Measurements from ENCODE around the gene MUC5B.
A peak's percentile ranks its signal among the peaks of the same experiment; 100 is the strongest.
"Not testable (repeated sequence)": the region's sequence is repeated elsewhere in the genome, so short reads cannot be mapped to it uniquely, and the experiment has no call there.

Gene MUC5B

GRCh38 chr11:1252371-1253102, 29.7 kb downstream of the MUC5B start:
- DNase-seq: no peak

DNA sequence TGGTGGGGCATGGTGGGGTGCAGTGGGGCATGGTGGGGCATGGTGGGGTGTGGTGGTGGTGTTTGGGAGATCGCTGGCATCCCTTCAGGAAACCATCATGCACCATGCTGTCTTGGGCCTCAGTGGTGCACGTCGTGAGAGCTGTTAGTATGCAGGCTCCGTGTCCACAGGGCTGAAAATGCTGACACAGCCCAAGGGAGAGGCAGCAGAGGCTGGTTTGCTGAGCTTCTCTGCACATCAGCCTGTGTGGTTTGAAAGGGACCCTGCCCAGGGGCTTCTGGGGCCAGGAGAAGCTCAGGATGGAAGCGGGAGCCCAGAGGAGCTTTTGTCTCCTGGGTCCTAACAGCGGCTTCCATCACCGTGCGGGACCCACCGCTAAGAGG, 30.2 kb downstream of the MUC5B start:
- DNase-seq: no peak

GRCh38 chr11:1254086-1254648, 31.3 kb downstream of the MUC5B start:
- DNase-seq: no peak

DNA sequence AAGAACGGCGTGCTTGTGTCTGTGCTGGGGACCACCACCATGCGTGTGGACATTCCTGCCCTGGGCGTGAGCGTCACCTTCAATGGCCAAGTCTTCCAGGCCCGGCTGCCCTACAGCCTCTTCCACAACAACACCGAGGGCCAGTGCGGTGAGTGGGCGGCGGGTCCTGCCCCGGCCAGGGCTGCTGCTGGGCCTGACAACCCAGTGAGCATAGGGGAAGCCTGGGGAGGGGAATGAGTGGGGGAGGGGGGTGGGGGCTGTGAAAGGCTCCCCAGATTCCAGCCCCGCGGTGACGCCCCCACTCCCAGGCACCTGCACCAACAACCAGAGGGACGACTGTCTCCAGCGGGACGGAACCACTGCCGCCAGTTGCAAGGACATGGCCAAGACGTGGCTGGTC, 31.9 kb downstream of the MUC5B start:
- DNase-seq: no peak

DNA sequence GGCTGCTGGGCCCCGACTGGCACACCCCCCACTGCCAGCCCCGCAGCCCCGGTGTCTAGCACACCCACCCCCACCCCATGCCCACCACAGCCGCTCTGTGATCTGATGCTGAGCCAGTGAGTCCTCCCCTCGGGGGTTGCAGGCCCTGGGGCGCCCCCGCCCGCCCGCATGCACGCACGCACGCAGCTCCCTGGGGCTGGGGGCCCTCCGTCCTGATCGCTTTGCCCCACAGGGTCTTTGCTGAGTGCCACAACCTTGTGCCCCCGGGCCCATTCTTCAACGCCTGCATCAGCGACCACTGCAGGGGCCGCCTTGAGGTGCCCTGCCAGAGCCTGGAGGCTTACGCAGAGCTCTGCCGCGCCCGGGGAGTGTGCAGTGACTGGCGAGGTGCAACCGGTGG, 32.3 kb downstream of the MUC5B start:
- DNase-seq: no peak

GRCh38 chr11:1256257-1257045, 33.6 kb downstream of the MUC5B start:
- no peak for DNase-seq

GRCh38 chr11:1257366-1257765, 34.5 kb downstream of the MUC5B start:
- no peak for DNase-seq

DNA sequence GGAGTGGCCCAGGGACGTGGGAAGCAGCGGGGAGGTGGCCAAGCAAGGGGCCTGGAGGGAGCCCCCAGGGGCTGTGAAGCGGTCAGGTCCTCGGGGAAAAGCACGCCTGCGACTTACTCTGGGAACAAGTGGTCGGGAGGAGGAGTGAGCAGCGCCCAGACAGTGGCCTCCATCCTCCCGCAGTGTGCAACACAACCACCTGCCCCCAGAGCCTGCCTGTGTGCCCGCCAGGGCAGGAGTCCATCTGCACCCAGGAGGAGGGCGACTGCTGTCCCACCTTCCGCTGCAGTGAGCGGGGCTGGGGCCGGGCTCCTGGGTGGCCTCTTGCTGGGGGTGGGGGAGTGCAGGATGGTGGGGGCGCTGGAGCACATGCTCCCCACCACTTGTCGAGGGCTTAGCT, 35.0 kb downstream of the MUC5B start:
- no peak for DNase-seq

DNA sequence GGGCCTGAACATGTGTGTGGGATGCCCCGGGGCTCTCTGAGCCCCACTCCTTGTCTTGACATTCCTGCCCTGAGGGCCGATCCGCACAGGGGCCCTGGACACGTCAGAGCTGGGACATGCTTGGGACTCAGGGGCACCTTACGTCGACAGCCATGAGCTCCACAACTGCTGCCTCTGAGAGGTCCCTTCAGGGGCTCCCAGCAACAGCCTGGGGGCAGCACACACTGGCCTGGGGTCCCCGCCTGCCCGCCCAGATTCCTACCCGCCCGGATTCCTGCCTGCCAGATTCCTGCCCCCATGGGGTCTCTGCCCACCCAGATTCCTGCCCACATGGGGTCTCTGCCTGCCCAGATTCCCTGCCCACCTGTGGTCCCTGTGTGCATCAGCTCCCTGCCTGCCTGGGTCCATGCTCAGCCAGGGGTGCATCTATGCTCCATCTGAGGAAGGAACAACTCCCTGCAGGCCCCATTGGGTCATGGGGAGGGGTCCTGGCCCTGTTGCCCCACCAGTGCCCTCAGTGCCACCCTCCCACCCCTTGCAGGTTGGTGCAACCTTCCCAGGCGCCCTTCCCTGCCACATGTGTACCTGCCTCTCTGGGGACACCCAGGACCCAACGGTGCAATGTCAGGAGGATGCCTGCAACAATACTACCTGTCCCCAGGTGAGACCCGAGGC, 35.7 kb downstream of the MUC5B start:
- DNase-seq: no peak

- DNase-seq: no peak
Measured at GRCh38 chr11:1259076-1259461, 36.2 kb downstream of the MUC5B start.

- DNase-seq: no peak
Measured at GRCh38 chr11:1259561-1259960, 36.7 kb downstream of the MUC5B start.

DNA sequence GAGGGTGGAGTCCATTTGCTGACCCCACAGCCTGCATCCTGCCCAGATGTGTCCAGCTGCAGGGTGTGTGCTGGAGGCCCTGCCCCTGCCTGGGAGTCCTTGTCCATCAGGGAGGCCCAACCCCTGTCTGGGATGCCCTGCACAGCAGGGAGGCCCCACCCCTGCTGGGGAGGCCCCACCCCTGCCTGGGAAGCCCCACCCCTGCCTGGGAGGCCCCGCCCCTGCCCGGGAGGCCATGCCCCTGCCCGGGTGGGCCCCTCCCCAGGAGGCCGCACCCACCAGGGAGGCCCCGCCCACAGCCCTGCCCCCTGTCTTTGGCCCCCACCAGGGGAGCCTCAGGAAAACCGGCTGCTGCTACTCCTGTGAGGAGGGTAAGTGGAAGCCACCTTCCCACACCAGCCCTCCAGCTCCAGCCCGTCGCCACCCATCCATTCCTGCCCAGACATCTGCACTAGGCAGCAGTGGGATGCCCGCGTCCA, 37.2 kb downstream of the MUC5B start:
- DNase-seq: no peak

GRCh38 chr11:1260620-1261019, 37.8 kb downstream of the MUC5B start:
- no peak for DNase-seq

DNA sequence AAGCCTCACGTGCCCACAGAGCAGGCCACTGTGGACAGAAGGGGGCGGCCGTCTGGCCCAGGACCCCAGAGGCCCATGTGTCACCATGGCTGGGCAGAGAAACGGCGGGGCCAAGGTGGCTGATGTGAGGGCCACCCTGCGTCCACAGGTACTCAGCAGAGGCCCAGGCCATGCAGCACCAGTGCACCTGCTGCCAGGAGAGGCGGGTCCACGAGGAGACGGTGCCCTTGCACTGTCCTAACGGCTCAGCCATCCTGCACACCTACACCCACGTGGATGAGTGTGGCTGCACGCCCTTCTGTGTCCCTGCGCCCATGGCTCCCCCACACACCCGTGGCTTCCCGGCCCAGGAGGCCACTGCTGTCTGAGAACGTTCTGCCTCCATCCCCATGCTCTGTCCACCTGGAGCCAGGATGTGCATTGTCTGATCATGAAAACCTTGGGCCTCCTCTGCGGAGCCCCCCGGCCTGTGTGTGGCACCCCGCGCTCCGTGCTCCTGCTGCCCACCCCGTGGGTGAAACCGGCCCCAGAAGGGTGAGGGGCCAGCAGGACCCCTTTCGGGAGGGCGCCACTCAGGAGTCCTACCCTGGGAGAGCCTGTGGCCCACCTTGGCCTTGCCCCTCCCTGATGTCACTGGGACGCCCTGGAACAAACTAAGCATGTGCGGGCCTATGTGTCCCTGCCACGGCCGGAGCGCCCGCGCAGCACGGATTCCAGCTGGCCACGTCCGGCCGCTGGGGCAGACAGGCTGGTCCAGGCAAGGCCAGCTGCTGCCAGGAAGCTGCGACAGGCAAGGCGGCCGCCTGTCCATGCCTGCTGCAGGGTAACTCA, 38.6 kb downstream of the MUC5B start:
- no peak for DNase-seq

DNA sequence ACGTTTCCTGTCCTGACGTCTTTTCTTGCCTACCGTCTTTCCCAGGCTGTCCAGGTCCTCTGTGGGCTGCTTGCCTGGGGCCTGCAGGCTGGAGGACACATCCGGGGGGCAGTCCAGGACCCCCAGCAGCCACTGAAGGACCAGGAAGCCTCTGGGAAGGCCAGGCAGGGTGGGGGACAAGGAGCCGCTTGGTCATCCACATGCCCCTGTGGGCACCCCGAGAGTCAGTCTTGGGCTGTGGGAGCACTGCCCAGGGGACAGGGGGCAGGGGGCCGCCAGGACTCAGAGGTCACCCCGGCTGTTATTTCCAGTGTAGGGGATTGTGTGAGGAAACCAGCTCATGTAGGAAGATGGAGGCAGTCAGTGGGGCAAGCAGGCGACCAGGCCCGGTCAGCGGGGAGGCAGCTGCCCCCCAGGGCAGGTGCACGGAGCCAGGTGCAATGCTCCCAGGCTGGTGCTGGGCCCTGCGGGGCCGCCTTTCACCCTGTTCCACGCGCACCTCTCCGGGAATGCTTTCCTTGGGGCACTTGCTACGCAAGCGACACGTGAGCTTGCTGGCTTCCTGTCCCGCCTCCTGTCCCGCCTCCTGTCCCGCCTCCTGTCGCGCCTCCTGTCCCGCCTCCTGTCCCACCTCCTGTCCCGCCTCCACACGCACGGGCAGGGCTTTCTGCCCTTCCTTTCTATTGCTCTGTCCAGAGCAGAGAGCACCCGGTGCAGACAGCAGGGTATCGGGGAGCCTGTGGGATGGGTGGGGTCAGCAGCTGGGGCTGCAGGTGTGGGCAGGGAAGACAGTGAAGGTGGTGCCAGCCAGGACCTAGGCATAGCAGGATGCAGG, 39.5 kb downstream of the MUC5B start:
- peak; percentile 88 for DNase-seq

DNA sequence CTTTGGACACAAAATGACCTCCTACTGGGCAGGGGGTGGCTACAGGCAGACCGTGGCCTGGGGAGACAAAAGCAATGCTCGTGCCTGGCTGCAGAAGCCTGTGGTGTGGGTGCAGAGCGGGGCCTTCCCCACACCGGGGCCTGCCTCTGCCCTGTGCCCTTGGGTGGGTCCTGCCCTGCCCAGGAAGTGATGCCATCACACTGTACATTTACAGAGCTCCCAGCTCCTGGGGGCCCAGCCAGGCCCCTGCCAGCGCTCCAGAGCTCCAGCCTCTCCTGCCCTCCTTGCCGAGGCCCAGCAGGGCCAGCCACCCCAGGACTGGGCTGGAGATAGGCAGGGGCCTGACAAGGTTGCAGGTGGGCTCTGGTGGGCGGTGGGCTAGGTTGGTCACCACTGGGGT, 40.1 kb downstream of the MUC5B start:
- no peak for DNase-seq

DNA sequence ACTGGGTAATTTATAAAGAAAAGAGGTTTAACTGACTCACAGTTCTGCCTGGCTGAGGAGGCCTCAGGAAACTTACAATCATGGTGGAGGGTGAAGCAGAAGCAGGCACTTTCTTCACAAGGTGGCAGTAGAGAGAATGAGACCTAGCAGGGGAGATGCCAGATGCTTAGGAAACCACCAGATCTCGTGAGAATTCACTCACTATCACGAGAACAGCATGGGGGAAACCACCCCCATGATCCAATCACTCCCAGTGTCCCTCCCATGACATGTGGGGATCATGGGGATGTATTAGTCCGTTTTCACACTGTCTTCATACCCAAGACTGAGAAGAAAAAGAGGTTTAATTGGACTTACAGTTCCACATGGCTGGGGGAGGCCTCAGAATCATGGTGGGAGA, 41.6 kb downstream of the MUC5B start:
- DNase-seq: peak; percentile 7

- not testable (repeated sequence) for DNase-seq
Measured at GRCh38 chr11:1265480-1265879, 42.6 kb downstream of the MUC5B start.

GRCh38 chr11:1266976-1267375, 44.1 kb downstream of the MUC5B start:
- DNase-seq: not testable (repeated sequence)

DNA sequence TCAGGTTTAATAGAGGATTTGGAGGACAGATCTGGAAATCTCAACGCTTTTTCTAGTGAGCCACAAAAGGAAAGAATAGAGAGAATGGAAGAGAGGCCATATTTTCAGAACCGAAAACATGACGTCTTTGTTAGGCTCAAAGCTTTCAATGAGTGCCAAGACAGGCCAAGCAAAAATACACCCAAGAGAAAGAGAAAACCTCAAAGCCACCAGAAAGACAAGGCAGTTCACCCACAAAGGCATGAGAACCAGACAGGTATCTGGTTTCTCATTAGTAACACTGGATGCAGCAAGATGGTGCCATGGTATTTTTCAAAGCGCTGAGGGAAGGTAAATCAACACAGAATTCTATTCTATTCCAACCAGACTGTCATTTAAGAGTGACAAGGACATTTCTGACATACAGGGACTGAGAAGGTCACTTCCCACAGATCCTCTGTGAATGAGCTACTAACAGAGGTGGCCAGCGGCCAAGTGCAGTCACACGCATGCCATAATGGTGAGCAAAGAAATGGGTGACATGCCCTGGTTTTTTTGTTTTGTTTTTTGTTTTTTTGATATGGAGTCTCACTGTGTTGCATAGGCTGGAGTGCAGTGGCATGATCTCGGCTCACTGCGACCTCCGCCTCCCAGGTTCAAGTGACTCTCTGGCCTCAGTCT, 44.7 kb downstream of the MUC5B start:
- DNase-seq: no peak

DNA sequence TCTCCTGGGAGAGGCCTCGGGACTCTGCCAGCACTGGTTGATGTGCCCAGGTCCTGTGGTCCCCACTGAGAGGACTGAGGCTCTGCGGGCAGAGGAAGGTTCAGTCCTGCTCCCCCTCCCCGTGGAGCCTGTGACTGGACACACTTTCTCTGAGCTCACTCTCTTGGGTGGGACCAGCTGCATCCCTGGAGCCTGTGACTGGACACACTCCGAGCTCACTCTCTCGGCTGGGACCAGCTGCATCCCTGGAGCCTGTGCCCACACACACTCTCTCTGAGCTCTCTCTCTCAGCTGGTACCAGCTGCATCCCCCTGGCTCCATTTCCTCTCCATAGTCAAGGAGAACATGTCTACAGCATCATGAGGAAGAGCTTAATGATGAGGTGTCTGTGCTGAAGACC, 47.1 kb downstream of the MUC5B start:
- no peak for DNase-seq

All from activated effector memory CD4-positive, alpha-beta T cell treated with Interleukin-2 at 50 U/mL for 16 hours (primary cell).